ENCODE data around the gene TNNI3. TPM values are rescaled to one million over a fixed set of nuclear protein-coding genes. Genes with fewer than 3 reads are reported as not detected.

TNNI3 gene
- total RNA-seq, 4 donors from 2014 or later = not detected

DNA sequence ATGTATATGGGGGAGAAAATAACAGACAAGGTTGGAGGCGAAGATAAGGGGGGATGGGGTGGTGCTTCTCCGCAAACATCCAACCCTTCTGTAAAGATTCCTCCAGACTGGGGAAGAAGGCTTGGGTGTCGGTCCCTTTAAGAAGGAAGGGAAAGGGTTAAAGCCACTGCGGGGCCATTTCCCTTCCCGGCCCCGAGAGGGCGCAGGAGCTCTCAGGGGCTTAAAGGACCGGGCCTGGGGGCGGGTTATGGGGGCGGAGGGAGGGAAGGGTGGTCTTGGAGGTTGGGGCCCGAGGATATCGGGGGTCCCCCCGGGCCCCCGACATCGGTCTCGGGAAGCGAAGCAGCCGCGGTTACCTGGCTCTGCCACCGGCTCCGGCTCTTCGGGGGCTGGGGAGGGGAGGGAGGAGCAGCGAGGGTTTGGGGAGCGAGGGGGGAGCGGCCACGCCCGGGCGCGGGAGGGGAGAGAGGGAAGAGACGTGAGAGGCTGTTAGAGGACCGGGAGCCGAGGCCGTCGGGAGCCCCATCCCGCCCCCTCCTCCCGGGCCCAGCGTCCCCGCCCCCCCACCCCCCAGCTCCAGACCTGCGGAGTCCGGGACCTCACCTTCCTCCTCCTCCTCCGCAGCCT, 11.3 kb downstream of the TNNI3 start:
- no peaks in the 10 kb centered on the region for H3K9me3 ChIP-seq
- H3K27me3 ChIP-seq = peaks cover 0 to 21% of the 10 kb centered on the region in 2 donors
- TF ChIP-seq, protein P1, sequence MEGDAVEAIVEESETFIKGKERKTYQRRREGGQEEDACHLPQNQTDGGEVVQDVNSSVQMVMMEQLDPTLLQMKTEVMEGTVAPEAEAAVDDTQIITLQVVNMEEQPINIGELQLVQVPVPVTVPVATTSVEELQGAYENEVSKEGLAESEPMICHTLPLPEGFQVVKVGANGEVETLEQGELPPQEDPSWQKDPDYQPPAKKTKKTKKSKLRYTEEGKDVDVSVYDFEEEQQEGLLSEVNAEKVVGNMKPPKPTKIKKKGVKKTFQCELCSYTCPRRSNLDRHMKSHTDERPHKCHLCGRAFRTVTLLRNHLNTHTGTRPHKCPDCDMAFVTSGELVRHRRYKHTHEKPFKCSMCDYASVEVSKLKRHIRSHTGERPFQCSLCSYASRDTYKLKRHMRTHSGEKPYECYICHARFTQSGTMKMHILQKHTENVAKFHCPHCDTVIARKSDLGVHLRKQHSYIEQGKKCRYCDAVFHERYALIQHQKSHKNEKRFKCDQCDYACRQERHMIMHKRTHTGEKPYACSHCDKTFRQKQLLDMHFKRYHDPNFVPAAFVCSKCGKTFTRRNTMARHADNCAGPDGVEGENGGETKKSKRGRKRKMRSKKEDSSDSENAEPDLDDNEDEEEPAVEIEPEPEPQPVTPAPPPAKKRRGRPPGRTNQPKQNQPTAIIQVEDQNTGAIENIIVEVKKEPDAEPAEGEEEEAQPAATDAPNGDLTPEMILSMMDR (IDR thresholded peaks at IDR 0.05) = peak in 3 of 6 experiments; percentile 15 to 24 (median 20)
- no peak for TF ChIP-seq POLR2A (IDR thresholded peaks at IDR 0.05)
- H3K36me3 ChIP-seq = no peaks in the 10 kb centered on the region
- DNase-seq = no peak
- peak overlapping the region in 1 of 4 donors; percentile 12 for H3K4me3 ChIP-seq
- H3K27ac ChIP-seq = no peak overlapping the region
- H3K4me1 ChIP-seq = peaks cover 0 to 11% (median 2%) of the 10 kb centered on the region in 4 donors

DNA sequence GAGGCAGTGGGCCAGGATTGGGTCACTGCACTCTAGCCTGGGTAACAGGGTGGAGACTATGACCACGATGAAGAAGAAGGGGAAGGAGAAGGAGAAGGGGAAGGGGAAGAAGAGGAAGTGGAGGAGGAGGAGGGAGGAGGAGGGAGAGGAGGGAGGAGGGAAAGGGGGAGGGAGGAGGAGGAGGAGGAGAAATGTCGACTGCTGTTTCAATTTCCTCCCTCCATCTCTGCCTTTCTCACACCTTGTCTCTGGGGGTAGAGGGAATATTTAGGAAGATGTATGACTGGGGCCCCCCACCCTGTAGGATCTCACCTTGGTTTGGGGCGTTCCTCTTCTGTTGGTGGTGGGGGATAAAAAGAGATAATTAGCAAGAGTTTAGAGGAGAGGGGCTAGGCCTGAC, 12.3 kb downstream of the TNNI3 start:
- peaks cover 0 to 21% of the 10 kb centered on the region in 2 donors for H3K27me3 ChIP-seq
- H3K27ac ChIP-seq = no peak overlapping the region
- H3K4me1 ChIP-seq = peaks cover 0 to 11% (median 2%) of the 10 kb centered on the region in 4 donors
- H3K36me3 ChIP-seq = no peaks in the 10 kb centered on the region
- TF ChIP-seq, protein P1 (IDR thresholded peaks at IDR 0.05) = no peak
- TF ChIP-seq POLR2A (IDR thresholded peaks at IDR 0.05) = no peak
- no peak overlapping the region for H3K4me3 ChIP-seq
- no peak for DNase-seq
- H3K9me3 ChIP-seq = no peaks in the 10 kb centered on the region

DNA sequence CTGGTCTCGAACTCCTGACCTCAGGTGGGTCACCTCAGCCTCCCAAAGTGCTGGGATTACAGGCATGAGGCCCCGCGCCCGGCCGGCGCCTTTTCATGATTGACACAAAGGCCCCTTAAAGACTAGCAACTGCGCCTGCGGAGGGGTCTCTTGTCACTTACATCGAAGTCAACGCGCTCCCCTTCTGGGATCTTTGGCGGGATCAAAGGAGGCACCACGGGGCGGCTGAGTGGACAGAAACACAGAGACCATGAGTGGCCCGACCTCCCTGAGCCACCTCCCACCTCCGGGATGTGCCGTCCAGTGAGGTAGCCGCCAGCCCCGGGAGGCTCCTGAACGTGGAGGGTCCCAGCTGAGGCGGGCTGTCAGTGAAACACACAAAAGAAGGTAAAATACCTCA, 15.8 kb downstream of the TNNI3 start:
- Histone ChIP-seq H3K4me3 (no peak overlapping the region), H3K9me3 (no peaks in the 10 kb centered on the region), H3K27ac (no peak overlapping the region), H3K36me3 (no peaks in the 10 kb centered on the region), H3K4me1 (peaks cover 0 to 9% (median 2%) of the 10 kb centered on the region in 4 donors), H3K27me3 (peaks cover 0 to 21% of the 10 kb centered on the region in 2 donors)
- no peak for DNase-seq
- TF ChIP-seq POLR2A (IDR thresholded peaks at IDR 0.05) = no peak
- TF ChIP-seq, protein P1 (IDR thresholded peaks at IDR 0.05) = no peak

DNA sequence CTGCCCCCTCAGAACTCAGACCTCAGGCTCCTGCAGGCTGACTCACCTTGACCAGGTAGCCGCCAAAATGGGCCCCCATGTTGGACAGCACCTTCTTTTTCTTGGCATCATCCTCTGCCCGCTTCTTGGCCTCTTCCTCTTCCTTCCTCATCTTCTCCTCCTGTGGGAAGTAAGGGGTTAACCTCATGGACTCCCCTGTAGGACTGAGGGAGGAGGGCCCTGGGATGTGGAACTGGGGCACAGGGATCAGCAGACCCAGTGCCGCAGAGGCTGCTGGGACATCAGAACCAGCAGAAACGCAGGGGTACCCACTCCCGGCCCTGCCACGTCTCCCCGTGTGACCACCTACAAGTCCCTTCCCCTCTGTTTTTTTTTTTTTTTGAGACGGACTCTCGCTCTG, 19.6 kb downstream of the TNNI3 start:
- Histone ChIP-seq H3K36me3 (no peaks in the 10 kb centered on the region), H3K4me1 (no peaks in the 10 kb centered on the region), H3K9me3 (no peaks in the 10 kb centered on the region), H3K27me3 (peaks cover 0 to 6% of the 10 kb centered on the region in 2 donors), H3K4me3 (no peak overlapping the region), H3K27ac (no peak overlapping the region)
- TF ChIP-seq, protein P1 (IDR thresholded peaks at IDR 0.05) = no peak
- no peak for TF ChIP-seq POLR2A (IDR thresholded peaks at IDR 0.05)
- DNase-seq = no peak

DNA sequence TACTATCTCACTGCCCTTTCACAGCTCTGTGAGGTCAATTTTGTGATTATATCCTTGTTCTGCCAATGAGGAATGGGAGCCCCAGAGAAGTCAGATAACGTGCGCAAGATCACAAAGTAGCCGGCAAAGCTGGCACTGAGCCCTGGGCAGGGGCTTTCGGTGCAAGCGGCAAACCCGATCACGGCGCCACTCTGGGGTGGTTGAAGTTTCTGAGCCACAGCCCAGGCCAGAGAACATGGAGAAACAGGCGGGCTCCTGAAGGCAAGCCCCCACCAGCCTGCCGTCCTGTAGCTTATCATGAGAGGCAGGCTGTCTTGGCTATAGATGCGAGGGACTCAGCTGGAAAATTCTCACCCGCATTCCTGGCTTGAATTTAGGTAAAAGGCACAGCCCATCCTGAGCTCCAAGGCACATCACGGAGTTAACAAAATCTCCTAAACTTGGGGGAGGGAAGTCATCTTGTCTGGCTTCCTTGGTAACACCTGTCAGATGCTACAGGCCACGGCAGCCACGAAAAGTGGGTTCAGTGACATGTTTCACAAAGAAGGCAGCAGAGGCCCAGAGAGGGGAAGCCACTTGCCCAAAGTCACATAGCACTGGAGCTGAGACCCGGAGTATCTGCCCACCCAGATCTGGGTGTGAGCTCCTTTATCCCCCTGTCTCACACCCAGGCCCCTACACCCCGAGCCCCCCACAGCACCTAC, 21.0 kb downstream of the TNNI3 start:
- TF ChIP-seq, protein P1 (IDR thresholded peaks at IDR 0.05) = no peak
- no peak for TF ChIP-seq POLR2A (IDR thresholded peaks at IDR 0.05)

More for the DNA sequence above, 21.0 kb downstream of the TNNI3 start:
- H3K4me1 ChIP-seq = no peaks in the 10 kb centered on the region
- no peak overlapping the region for H3K4me3 ChIP-seq
- no peak overlapping the region for H3K27ac ChIP-seq
- no peaks in the 10 kb centered on the region for H3K9me3 ChIP-seq
- H3K27me3 ChIP-seq = peaks cover 0 to 2% of the 10 kb centered on the region in 2 donors
- no peaks in the 10 kb centered on the region for H3K36me3 ChIP-seq
- no peak for DNase-seq
